IMR-90 (cell line): ENCODE measurements around the gene TMEM61. TPM values are rescaled to one million over a fixed set of nuclear protein-coding genes. Genes with fewer than 3 reads are reported as not detected.
A peak's percentile ranks its signal among the peaks of the same experiment; 100 is the strongest.

Source experiments
- ATAC-seq: fragments of 200-7000 bp; cut with Tn5 transposase; 2 replicates; pipeline ENCODE4 v1.9.1; 2020; ENCODE audit warnings: low read depth, mild to moderate bottlenecking, moderate library complexity
- BruUV-seq: library from RNA; stranded (reverse); fragments of 400-500 nt; replicated peaks from 2 replicates; lab custom pipeline; 2021; lab: Mats Ljungman, UMichigan
- CTCF ChIA-PET: fragments of 300-600 bp; formaldehyde crosslinking; extraction: SDS; loops from one replicate; lab custom pipeline; 2021; ENCODE audit warnings: antibody characterized with exemption; lab: Yijun Ruan, JAX
- POLR2A ChIA-PET: fragments of 300-600 bp; sonication (Branson Sonifier 250); formaldehyde crosslinking; loops from one replicate; lab custom pipeline; 2022; ENCODE audit warnings: antibody characterized with exemption; ENCODE audit not compliant: unreplicated experiment; lab: Charles Lee
- DNase-seq: peaks from one replicate; pipeline ENCODE4 v3.0.0; 2013
- H2AFZ ChIP-seq: replicated peaks from 2 replicates; pipeline ENCODE3; 2013; ENCODE audit warnings: low read length, mild to moderate bottlenecking; ENCODE audit not compliant: poor library complexity
- H2AK5ac ChIP-seq: 2 replicates; pipeline ENCODE4 v1.6.1; 2013; ENCODE audit warnings: low read depth, low read length, inconsistent platforms
- H2AK9ac ChIP-seq: replicated peaks from 2 replicates; pipeline ENCODE3; 2013; ENCODE audit warnings: mild to moderate bottlenecking, low read depth, low read length, moderate library complexity; ENCODE audit not compliant: poor library complexity
- H2BK120ac ChIP-seq: 2 replicates; pipeline ENCODE4 v1.6.1; 2013; ENCODE audit warnings: low read depth, low read length, inconsistent platforms
- H2BK15ac ChIP-seq: 3 replicates; pipeline ENCODE4 v1.6.1; 2013; ENCODE audit warnings: low read depth, low read length, inconsistent platforms
- H2BK20ac ChIP-seq: 2 replicates; pipeline ENCODE4 v1.6.1; 2013; ENCODE audit warnings: low read depth, mild to moderate bottlenecking, inconsistent platforms, low read length, moderate library complexity
- H2BK5ac ChIP-seq: 2 replicates; pipeline ENCODE4 v1.6.1; 2013; ENCODE audit warnings: mild to moderate bottlenecking, low read depth, low read length, inconsistent platforms; ENCODE audit not compliant: poor library complexity, severe bottlenecking
- H3K14ac ChIP-seq: replicated peaks from 2 replicates; pipeline ENCODE4 v1.6.1; 2013; ENCODE audit warnings: low read depth, low read length, inconsistent platforms
- H3K18ac ChIP-seq: 2 replicates; pipeline ENCODE4 v1.6.1; 2013; ENCODE audit warnings: low read depth, low read length, control low read depth
- H3K23ac ChIP-seq: 2 replicates; pipeline ENCODE4 v1.6.1; 2013; ENCODE audit warnings: low read depth, low read length, inconsistent platforms
- H3K27ac ChIP-seq: 2 replicates; pipeline ENCODE4 v1.5.1; 2013; ENCODE audit warnings: mild to moderate bottlenecking, control low read depth, low read length; ENCODE audit not compliant: insufficient read depth
- H3K27me3 ChIP-seq: 2 replicates; pipeline ENCODE4 v1.6.1; 2013; ENCODE audit warnings: low read length; ENCODE audit not compliant: control insufficient read depth, insufficient read depth
- H3K36me3 ChIP-seq: 2 replicates; pipeline ENCODE4 v1.6.1; 2013; ENCODE audit warnings: low read length, mixed read lengths; ENCODE audit not compliant: control insufficient read depth, insufficient read depth
- H3K4ac ChIP-seq: 2 replicates; pipeline ENCODE4 v1.6.1; 2013; ENCODE audit warnings: low read depth, low read length, inconsistent platforms
- H3K4me1 ChIP-seq: 2 replicates; pipeline ENCODE4 v1.6.1; 2013; ENCODE audit warnings: low read length, mixed read lengths; ENCODE audit not compliant: control insufficient read depth, insufficient read depth
- H3K4me2 ChIP-seq: 2 replicates; pipeline ENCODE4 v1.6.1; 2013; ENCODE audit warnings: low read depth, mild to moderate bottlenecking, control low read depth, low read length, moderate library complexity
- H3K4me3 ChIP-seq: 2 replicates; pipeline ENCODE4 v1.5.1; 2013; ENCODE audit warnings: low read depth, mild to moderate bottlenecking, control low read depth, low read length, moderate library complexity; ENCODE audit not compliant: insufficient read depth
- H3K56ac ChIP-seq: 2 replicates; pipeline ENCODE4 v1.6.1; 2013; ENCODE audit warnings: low read length, inconsistent platforms; ENCODE audit not compliant: insufficient read depth; ENCODE audit errors: extremely low read depth
- H3K79me1 ChIP-seq, 2 experiments: 2 replicates each; pipeline ENCODE4 v1.6.1; 2013; ENCODE audit warnings: low read length in 2 of 2, inconsistent platforms in 1 of 2, low read depth in 1 of 2
- H3K9ac ChIP-seq: 2 replicates; pipeline ENCODE4 v1.6.1; 2013; ENCODE audit warnings: low read depth, low read length, control low read depth
- H3K9me1 ChIP-seq: 2 replicates; pipeline ENCODE4 v1.6.1; 2013; ENCODE audit warnings: low read length, inconsistent platforms; ENCODE audit not compliant: insufficient read depth
- H3K9me3 ChIP-seq: 2 replicates; pipeline ENCODE4 v1.6.1; 2013; ENCODE audit warnings: low read length; ENCODE audit not compliant: control insufficient read depth, insufficient read depth
- H4K20me1 ChIP-seq: 2 replicates; pipeline ENCODE4 v1.6.1; 2013; ENCODE audit warnings: low read length, inconsistent platforms; ENCODE audit not compliant: insufficient read depth
- H4K5ac ChIP-seq: 2 replicates; pipeline ENCODE4 v1.6.1; 2013; ENCODE audit warnings: mild to moderate bottlenecking, low read depth, low read length, control low read depth
- H4K8ac ChIP-seq, 2 experiments: 2 replicates each; pipeline ENCODE4 v1.6.1; 2013; ENCODE audit warnings: low read depth in 2 of 2, low read length in 2 of 2, control low read depth in 1 of 2, inconsistent platforms in 1 of 2
- H4K91ac ChIP-seq: 2 replicates; pipeline ENCODE4 v1.6.1; 2013; ENCODE audit warnings: low read depth, low read length, inconsistent platforms; ENCODE audit not compliant: insufficient read depth
- BHLHE40 ChIP-seq: fragments of 150-350 bp; IDR thresholded peaks from 2 replicates; pipeline ENCODE4 v1.6.1; 2016; ENCODE audit warnings: mild to moderate bottlenecking, low read depth, low read length
- CEBPB ChIP-seq: IDR thresholded peaks from 2 replicates; pipeline ENCODE4 v1.6.1; 2012; ENCODE audit warnings: low read depth, low read length, improper control_type of control experiment
- CHD1 ChIP-seq: IDR thresholded peaks from 2 replicates; pipeline ENCODE4 v1.6.1; 2012; ENCODE audit warnings: low read depth, low read length, improper control_type of control experiment
- FOS ChIP-seq: fragments of 150-350 bp; IDR thresholded peaks from 2 replicates; pipeline ENCODE4 v1.6.1; 2016; ENCODE audit warnings: low read depth, low read length
- MAFK ChIP-seq: IDR thresholded peaks from 2 replicates; pipeline ENCODE4 v1.6.1; 2012; ENCODE audit warnings: low read depth, low read length, improper control_type of control experiment
- MAZ ChIP-seq: IDR thresholded peaks from 2 replicates; pipeline ENCODE4 v1.6.1; 2012; ENCODE audit warnings: low read depth, mild to moderate bottlenecking, low read length, improper control_type of control experiment, moderate library complexity, borderline replicate concordance
- MXI1 ChIP-seq: IDR thresholded peaks from 2 replicates; pipeline ENCODE4 v1.6.1; 2012; ENCODE audit warnings: low read depth, mild to moderate bottlenecking, low read length, moderate library complexity, borderline replicate concordance
- NFE2L2 ChIP-seq: fragments of 150-350 bp; IDR thresholded peaks from 2 replicates; pipeline ENCODE4 v1.6.1; 2016; ENCODE audit warnings: low read depth, mild to moderate bottlenecking, low read length
- POLR2A ChIP-seq: IDR thresholded peaks from 2 replicates; pipeline ENCODE4 v1.6.1; 2012; ENCODE audit warnings: mild to moderate bottlenecking, low read depth, low read length
- RCOR1 ChIP-seq: IDR thresholded peaks from 2 replicates; pipeline ENCODE4 v1.6.1; 2012; ENCODE audit warnings: mild to moderate bottlenecking, low read length, improper control_type of control experiment; ENCODE audit not compliant: insufficient replicate concordance
- RFX5 ChIP-seq: IDR thresholded peaks from 2 replicates; pipeline ENCODE4 v1.8.0; 2012; ENCODE audit warnings: low read depth, mild to moderate bottlenecking, low read length, moderate library complexity
- SMC3 ChIP-seq: fragments of 150-350 bp; IDR thresholded peaks from 2 replicates; pipeline ENCODE4 v1.6.1; 2016; ENCODE audit warnings: low read depth, mild to moderate bottlenecking, antibody characterized with exemption, low read length, moderate library complexity
- WGBS, 2 experiments: methylation state at CpG; one replicate each; pipeline versions ENCODE4 v1.1.5 to v1.1.7; 2013; ENCODE audit warnings: missing lambda C conversion rate in 2 of 2; ENCODE audit not compliant: insufficient read length in 1 of 2; ENCODE audit errors: extremely low coverage in 2 of 2; 5-methylcytosine and 5-hydroxymethylcytosine counted together
- dilution Hi-C: fragments of 300-500 bp; cut with HindIII; formaldehyde crosslinking; loops from one replicate; pipeline ENCODE4 v1.14.3; 2018; ENCODE audit warnings: low sequenced_read_pairs; ENCODE audit not compliant: unreplicated experiment
- in situ Hi-C: fragments of 300-500 bp; cut with MboI; formaldehyde crosslinking; loops from 3 replicates; pipeline ENCODE4 v1.14.3; 2019; ENCODE audit warnings: low sequenced_read_pairs, inconsistent platforms, mixed read lengths
- intact Hi-C: fragments of 100-400 bp; cut with micrococcal nuclease; formaldehyde crosslinking; loops from 2 replicates; pipeline ENCODE4 v1.10.0; 2022
- polyA plus RNA-seq, 3 experiments: library from polyadenylated mRNA; depleted of rRNA; stranded (reverse); fragments of >200 nt; gene quantifications; 2 replicates each; pipeline ENCODE4 v1.2.3, GENCODE V29; 2012; ENCODE audit warnings: low replicate concordance in 1 of 3
- total RNA-seq: library from RNA; depleted of rRNA; stranded (reverse); fragments of >200 nt; gene quantifications from 2 replicates; pipeline ENCODE4 v1.2.3, GENCODE V29; 2012
- TF ChIP-seq, protein P1 (sequence below): conservative IDR thresholded peaks from 2 replicates; pipeline ENCODE4 v1.5.1; 2012; ENCODE audit warnings: mild to moderate bottlenecking, low read depth, low read length, improper control_type of control experiment
- TF ChIP-seq, protein P2 (sequence below): fragments of 150-350 bp; IDR thresholded peaks from 2 replicates; pipeline ENCODE4 v1.6.1; 2016; ENCODE audit warnings: low read depth, mild to moderate bottlenecking, low read length, moderate library complexity, borderline replicate concordance
- TF ChIP-seq, protein P3 (sequence below): fragments of 150-350 bp; IDR thresholded peaks from 2 replicates; pipeline ENCODE4 v1.6.1; 2017; ENCODE audit warnings: mild to moderate bottlenecking, antibody characterized with exemption, low read length, low read depth

The TMEM61 gene
- total and polyA plus RNA-seq, 2 of the 4 experiments (the other 2 are of a cell fraction) = not detected

DNA sequence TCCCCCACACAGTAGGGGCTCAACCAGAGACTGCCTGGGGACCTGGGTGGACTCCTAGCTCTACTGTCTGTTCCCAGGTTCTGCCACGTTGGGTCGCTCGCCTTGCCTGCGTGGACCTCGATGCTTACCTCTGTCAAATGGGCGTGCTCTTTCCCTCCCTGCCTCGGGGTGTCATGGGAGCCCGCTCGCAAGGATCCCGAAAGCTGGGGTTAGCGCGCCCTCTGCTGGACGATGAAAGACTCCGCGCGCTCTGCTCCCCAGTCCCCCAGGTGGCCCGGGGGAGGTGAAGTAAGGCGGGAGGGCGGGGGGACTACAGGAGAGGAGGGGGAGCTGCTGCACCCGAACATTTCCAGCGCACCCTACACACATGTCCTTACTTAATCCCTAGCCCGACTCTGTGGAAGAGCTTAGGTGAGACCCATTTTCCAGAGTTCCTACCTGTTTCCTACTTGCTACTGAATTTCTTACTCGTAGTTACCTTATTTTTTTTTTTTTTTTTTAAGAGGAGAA is 16.0 kb downstream of the TMEM61 start:
- H3K9me1 ChIP-seq = no peaks in the 10 kb centered on the region
- POLR2A ChIA-PET = no interaction called here
- peak; percentile 82 for TF ChIP-seq RCOR1
- TF ChIP-seq CHD1 = no peak
- TF ChIP-seq, protein P1, sequence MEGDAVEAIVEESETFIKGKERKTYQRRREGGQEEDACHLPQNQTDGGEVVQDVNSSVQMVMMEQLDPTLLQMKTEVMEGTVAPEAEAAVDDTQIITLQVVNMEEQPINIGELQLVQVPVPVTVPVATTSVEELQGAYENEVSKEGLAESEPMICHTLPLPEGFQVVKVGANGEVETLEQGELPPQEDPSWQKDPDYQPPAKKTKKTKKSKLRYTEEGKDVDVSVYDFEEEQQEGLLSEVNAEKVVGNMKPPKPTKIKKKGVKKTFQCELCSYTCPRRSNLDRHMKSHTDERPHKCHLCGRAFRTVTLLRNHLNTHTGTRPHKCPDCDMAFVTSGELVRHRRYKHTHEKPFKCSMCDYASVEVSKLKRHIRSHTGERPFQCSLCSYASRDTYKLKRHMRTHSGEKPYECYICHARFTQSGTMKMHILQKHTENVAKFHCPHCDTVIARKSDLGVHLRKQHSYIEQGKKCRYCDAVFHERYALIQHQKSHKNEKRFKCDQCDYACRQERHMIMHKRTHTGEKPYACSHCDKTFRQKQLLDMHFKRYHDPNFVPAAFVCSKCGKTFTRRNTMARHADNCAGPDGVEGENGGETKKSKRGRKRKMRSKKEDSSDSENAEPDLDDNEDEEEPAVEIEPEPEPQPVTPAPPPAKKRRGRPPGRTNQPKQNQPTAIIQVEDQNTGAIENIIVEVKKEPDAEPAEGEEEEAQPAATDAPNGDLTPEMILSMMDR = peak; percentile 81
- TF ChIP-seq BHLHE40 = no peak
- TF ChIP-seq, protein P2, sequence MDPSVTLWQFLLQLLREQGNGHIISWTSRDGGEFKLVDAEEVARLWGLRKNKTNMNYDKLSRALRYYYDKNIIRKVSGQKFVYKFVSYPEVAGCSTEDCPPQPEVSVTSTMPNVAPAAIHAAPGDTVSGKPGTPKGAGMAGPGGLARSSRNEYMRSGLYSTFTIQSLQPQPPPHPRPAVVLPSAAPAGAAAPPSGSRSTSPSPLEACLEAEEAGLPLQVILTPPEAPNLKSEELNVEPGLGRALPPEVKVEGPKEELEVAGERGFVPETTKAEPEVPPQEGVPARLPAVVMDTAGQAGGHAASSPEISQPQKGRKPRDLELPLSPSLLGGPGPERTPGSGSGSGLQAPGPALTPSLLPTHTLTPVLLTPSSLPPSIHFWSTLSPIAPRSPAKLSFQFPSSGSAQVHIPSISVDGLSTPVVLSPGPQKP = no peak
- no peak for TF ChIP-seq CEBPB
- TF ChIP-seq MXI1 = no peak
- peak; percentile 86 for TF ChIP-seq SMC3
- TF ChIP-seq NFE2L2 = no peak
- TF ChIP-seq RFX5 = no peak
- TF ChIP-seq FOS = no peak
- no peak for TF ChIP-seq MAFK
- TF ChIP-seq, protein P3, sequence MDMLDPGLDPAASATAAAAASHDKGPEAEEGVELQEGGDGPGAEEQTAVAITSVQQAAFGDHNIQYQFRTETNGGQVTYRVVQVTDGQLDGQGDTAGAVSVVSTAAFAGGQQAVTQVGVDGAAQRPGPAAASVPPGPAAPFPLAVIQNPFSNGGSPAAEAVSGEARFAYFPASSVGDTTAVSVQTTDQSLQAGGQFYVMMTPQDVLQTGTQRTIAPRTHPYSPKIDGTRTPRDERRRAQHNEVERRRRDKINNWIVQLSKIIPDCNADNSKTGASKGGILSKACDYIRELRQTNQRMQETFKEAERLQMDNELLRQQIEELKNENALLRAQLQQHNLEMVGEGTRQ = no peak
- TF ChIP-seq POLR2A = no peak
- TF ChIP-seq MAZ = peak; percentile 70; the same call in 1 of the 2 replicates

More for the DNA sequence above, 16.0 kb downstream of the TMEM61 start:
- Histone ChIP-seq H2AK5ac (peak overlapping the region; percentile 69; the same call in 1 of the 2 replicates), H3K27me3 (peaks cover 76% of the 10 kb centered on the region), H3K4me3 (no peak overlapping the region), H2BK5ac (no peak overlapping the region), H2AFZ (peak overlapping the region; percentile 75), H2BK15ac (no peak overlapping the region), H2BK20ac (no peak overlapping the region), H3K36me3 (no peaks in the 10 kb centered on the region), H3K9ac (no peak overlapping the region), H3K18ac (no peak overlapping the region), H3K56ac (no peak overlapping the region), H2AK9ac (peak overlapping the region; percentile 92), H3K23ac (no peak overlapping the region), H2BK120ac (no peak overlapping the region; the same call in 1 of the 2 replicates), H3K4me2 (no peak overlapping the region), H3K79me1 (no peaks in the 10 kb centered on the region), H3K9me3 (no peaks in the 10 kb centered on the region), H4K5ac (no peak overlapping the region), H4K20me1 (peaks cover 7% of the 10 kb centered on the region; the same call in 1 of the 2 replicates), H3K27ac (no peak overlapping the region), H3K4me1 (no peaks in the 10 kb centered on the region), H3K4ac (no peak overlapping the region; the same call in 1 of the 2 replicates), H4K91ac (no peak overlapping the region), H3K14ac (no peak overlapping the region), H4K8ac (no peak overlapping the region)
- DNase-seq = peak; percentile 47
- peak; percentile 89 for ATAC-seq
- in situ Hi-C loops (loop anchor here (5.0 kb wide), 1 partner anchor 44 kb away; no protein-coding TSS in a partner anchor), dilution Hi-C loops (no loop called here), intact Hi-C loops (loop anchor here (1.0 to 5.0 kb wide), 3 partner anchors 46 to 324 kb away; no protein-coding TSS in a partner anchor)
- WGBS, 2 experiments = 0% methylated on average over 3 of the region's 23 CpGs; no CpG with 5 or more reads in 1 of the 2 experiments
- no TSS peak for BruUV-seq
- CTCF ChIA-PET = interaction anchor here (0.6 to 1.7 kb wide), 14 partner anchors 9 to 51 kb away, joined by 3 to 13 read pairs (median 4); no protein-coding TSS in a partner anchor
